Measurements from ENCODE around the gene AFAP1. TPM values are rescaled to one million over a fixed set of nuclear protein-coding genes. Genes with fewer than 3 reads are reported as not detected.

AFAP1 gene
- total RNA-seq, 1 experiment from 2014 or later, result 23.6 TPM

DNA sequence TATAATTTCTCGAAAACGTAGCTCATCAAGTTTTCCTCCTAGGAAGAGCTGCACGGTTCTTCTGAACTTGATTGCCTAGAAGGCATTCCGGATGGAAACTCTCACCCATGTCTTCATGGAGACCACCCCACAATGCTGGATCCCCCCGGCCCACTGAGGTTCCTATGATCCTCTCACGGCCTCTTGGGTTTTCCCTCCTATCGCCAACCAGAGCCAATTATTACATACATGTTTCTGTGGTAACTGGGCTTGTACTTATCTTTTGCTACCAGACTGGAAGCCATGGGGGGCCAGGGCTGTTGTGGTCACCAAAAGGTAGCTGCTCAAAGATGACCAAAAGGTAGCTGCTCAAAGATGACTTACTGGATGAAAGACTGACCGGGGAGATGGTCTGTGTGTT is 131.5 kb downstream of the AFAP1 start (continued):
- no peak for TF ChIP-seq JAZF1 (CRISPR knock-in tag; IDR thresholded peaks at IDR 0.05)
- TF ChIP-seq, protein P1, sequence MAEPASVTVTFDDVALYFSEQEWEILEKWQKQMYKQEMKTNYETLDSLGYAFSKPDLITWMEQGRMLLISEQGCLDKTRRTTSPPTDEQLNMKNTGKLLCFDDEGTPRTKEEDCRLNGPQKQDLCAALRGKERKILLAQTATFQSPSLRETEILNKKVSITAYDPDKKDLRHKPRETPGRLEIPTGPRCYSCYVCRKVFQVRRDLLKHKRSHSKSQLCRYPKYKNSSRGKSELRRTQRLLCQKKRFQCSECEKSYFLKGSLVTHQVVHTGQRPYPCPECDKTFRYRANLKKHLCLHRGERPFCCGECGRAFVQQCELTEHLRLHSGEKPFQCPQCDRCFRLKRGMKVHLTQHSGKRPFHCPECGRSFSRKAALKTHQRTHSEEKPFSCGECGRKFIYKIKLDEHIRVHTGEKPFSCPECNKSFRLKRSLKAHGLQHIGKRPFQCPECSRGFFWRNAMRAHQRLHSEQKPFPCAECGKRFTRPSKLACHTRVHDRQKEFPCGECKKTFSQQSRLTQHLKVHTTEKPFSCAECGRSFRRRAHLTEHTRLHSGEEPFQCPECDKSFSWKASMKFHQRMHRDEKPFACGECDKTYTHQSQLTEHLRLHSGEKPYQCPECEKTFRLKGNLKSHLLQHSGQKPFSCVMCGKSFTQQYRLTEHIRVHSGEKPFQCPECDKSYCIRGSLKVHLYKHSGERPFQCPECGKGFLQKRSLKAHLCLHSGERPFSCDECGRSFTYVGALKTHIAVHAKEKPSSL (CRISPR knock-in tag; conservative IDR thresholded peaks at IDR 0.05), result no peak

DNA sequence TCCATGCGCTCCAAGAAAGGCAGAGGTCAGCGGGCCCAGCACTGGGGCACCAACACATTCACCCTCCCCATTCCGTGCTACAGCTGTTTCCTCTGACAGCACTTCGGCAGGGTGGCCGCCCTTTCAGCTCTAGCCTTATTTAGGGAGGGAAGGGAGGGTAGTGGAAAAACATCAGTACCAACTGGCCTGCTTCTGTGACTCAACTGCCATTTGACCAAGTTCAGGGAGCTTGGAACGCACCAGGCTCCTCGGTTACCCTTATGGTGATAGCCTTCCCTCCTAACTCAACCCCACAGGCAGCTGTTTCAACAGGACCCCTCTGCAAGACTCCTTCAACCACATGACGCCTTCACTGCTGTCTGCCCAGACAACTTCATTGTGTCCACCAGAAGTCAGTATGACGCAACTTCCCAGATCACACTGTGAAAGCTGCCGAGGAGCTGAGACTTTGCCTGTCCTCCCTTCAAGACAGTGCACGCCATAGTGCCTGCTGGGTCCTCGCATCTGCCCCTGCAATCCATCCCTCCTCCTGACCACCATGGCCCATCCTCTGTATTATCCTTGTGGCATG is 132.2 kb downstream of the AFAP1 start:
- no peak for ATAC-seq
- peak overlapping the region; percentile 75 for H3K27ac Mint-ChIP-seq
- TF ChIP-seq, protein P2, sequence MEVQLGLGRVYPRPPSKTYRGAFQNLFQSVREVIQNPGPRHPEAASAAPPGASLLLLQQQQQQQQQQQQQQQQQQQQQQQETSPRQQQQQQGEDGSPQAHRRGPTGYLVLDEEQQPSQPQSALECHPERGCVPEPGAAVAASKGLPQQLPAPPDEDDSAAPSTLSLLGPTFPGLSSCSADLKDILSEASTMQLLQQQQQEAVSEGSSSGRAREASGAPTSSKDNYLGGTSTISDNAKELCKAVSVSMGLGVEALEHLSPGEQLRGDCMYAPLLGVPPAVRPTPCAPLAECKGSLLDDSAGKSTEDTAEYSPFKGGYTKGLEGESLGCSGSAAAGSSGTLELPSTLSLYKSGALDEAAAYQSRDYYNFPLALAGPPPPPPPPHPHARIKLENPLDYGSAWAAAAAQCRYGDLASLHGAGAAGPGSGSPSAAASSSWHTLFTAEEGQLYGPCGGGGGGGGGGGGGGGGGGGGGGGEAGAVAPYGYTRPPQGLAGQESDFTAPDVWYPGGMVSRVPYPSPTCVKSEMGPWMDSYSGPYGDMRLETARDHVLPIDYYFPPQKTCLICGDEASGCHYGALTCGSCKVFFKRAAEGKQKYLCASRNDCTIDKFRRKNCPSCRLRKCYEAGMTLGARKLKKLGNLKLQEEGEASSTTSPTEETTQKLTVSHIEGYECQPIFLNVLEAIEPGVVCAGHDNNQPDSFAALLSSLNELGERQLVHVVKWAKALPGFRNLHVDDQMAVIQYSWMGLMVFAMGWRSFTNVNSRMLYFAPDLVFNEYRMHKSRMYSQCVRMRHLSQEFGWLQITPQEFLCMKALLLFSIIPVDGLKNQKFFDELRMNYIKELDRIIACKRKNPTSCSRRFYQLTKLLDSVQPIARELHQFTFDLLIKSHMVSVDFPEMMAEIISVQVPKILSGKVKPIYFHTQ (CRISPR knock-in tag; IDR thresholded peaks at IDR 0.05), result no peak
- TF ChIP-seq NR2C2 (CRISPR knock-in tag; IDR thresholded peaks at IDR 0.05) (no peak), IRF2 (CRISPR knock-in tag; IDR thresholded peaks at IDR 0.05; ENCODE audit: borderline replicate concordance, low read depth) (no peak), NFATC4 (CRISPR knock-in tag; IDR thresholded peaks at IDR 0.05) (no peak), ZNF416 (CRISPR knock-in tag; IDR thresholded peaks at IDR 0.05) (no peak), ZNF219 (CRISPR knock-in tag; IDR thresholded peaks at IDR 0.05; ENCODE audit: borderline replicate concordance) (no peak)
- TF ChIP-seq, protein P3, sequence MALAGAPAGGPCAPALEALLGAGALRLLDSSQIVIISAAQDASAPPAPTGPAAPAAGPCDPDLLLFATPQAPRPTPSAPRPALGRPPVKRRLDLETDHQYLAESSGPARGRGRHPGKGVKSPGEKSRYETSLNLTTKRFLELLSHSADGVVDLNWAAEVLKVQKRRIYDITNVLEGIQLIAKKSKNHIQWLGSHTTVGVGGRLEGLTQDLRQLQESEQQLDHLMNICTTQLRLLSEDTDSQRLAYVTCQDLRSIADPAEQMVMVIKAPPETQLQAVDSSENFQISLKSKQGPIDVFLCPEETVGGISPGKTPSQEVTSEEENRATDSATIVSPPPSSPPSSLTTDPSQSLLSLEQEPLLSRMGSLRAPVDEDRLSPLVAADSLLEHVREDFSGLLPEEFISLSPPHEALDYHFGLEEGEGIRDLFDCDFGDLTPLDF (CRISPR knock-in tag; IDR thresholded peaks at IDR 0.05), result no peak
- TF ChIP-seq, protein P4, sequence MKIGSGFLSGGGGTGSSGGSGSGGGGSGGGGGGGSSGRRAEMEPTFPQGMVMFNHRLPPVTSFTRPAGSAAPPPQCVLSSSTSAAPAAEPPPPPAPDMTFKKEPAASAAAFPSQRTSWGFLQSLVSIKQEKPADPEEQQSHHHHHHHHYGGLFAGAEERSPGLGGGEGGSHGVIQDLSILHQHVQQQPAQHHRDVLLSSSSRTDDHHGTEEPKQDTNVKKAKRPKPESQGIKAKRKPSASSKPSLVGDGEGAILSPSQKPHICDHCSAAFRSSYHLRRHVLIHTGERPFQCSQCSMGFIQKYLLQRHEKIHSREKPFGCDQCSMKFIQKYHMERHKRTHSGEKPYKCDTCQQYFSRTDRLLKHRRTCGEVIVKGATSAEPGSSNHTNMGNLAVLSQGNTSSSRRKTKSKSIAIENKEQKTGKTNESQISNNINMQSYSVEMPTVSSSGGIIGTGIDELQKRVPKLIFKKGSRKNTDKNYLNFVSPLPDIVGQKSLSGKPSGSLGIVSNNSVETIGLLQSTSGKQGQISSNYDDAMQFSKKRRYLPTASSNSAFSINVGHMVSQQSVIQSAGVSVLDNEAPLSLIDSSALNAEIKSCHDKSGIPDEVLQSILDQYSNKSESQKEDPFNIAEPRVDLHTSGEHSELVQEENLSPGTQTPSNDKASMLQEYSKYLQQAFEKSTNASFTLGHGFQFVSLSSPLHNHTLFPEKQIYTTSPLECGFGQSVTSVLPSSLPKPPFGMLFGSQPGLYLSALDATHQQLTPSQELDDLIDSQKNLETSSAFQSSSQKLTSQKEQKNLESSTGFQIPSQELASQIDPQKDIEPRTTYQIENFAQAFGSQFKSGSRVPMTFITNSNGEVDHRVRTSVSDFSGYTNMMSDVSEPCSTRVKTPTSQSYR (CRISPR knock-in tag; IDR thresholded peaks at IDR 0.05), result no peak
- TF ChIP-seq, protein P5, sequence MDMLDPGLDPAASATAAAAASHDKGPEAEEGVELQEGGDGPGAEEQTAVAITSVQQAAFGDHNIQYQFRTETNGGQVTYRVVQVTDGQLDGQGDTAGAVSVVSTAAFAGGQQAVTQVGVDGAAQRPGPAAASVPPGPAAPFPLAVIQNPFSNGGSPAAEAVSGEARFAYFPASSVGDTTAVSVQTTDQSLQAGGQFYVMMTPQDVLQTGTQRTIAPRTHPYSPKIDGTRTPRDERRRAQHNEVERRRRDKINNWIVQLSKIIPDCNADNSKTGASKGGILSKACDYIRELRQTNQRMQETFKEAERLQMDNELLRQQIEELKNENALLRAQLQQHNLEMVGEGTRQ (CRISPR knock-in tag; IDR thresholded peaks at IDR 0.05), result no peak

More for the DNA sequence above, 132.2 kb downstream of the AFAP1 start:
- Mint-ChIP-seq H3K36me3 (peaks cover 17% of the 10 kb centered on the region), H3K4me3 (no peak overlapping the region), H3K27me3 (ENCODE audit: low read depth) (no peaks in the 10 kb centered on the region), H3K9me3 (no peaks in the 10 kb centered on the region), H3K4me1 (peaks cover 53% of the 10 kb centered on the region)
- no peak for DNase-seq (ENCODE audit: low spot score)
- CTCF ChIA-PET, result interaction anchor here (0.7 to 8.2 kb wide), 5 partner anchors 9 to 179 kb away, joined by 3 to 116 read pairs (median 5); no protein-coding TSS in a partner anchor
- POLR2A ChIA-PET, result no interaction called here
